NOMO-1 treated with DMSO at 0.1 percent for 48 hours (cell line): Measurements from ENCODE around the gene PHF20.
A peak's percentile ranks its signal among the peaks of the same experiment; 100 is the strongest.
"Not testable (repeated sequence)": the region's sequence is repeated elsewhere in the genome, so short reads cannot be mapped to it uniquely, and the experiment has no call there.

Experiments used
- DNase-seq: peaks from one replicate; lab custom pipeline; 2025; ENCODE audit not compliant: unreplicated experiment; lab: John Stamatoyannopoulos, UW

The PHF20 gene

GRCh38 chr20:35838205-35838604 is 66.4 kb downstream of the PHF20 start:
- DNase-seq = no peak

GRCh38 chr20:35839904-35840303 is 68.1 kb downstream of the PHF20 start:
- DNase-seq = peak; percentile 30

- no peak for DNase-seq
These were observed 68.6 kb downstream of the PHF20 start for GRCh38 chr20:35840421-35840820.

GRCh38 chr20:35842361-35842760 is 70.5 kb downstream of the PHF20 start:
- no peak for DNase-seq

GRCh38 chr20:35843894-35844293 is 72.1 kb downstream of the PHF20 start:
- DNase-seq = not testable (repeated sequence)

- DNase-seq = no peak
These were observed 73.7 kb downstream of the PHF20 start for GRCh38 chr20:35845561-35845960.

GRCh38 chr20:35849706-35850105 is 77.9 kb downstream of the PHF20 start:
- no peak for DNase-seq

- DNase-seq = not testable (repeated sequence)
These were observed 79.8 kb downstream of the PHF20 start for GRCh38 chr20:35851659-35852058.

- no peak for DNase-seq
These were observed 83.0 kb downstream of the PHF20 start for GRCh38 chr20:35854713-35855348.

GRCh38 chr20:35855641-35856040 is 83.8 kb downstream of the PHF20 start:
- DNase-seq = not testable (repeated sequence)

- DNase-seq = no peak
These were observed 85.1 kb downstream of the PHF20 start for GRCh38 chr20:35856866-35857265.

GRCh38 chr20:35866418-35867202 is 94.8 kb downstream of the PHF20 start:
- DNase-seq = no peak

- DNase-seq = no peak
These were observed 98.9 kb downstream of the PHF20 start for GRCh38 chr20:35870541-35871258.

- no peak for DNase-seq
These were observed 99.5 kb downstream of the PHF20 start for GRCh38 chr20:35871259-35871771.

- no peak for DNase-seq
These were observed 104.2 kb downstream of the PHF20 start for GRCh38 chr20:35876033-35876320.

- no peak for DNase-seq
These were observed 105.8 kb downstream of the PHF20 start for GRCh38 chr20:35877611-35878010.

- DNase-seq = no peak
These were observed 106.4 kb downstream of the PHF20 start for GRCh38 chr20:35878113-35878625.

GRCh38 chr20:35881676-35882075 is 109.9 kb downstream of the PHF20 start:
- DNase-seq = no peak

- not testable (repeated sequence) for DNase-seq
These were observed 110.8 kb downstream of the PHF20 start for GRCh38 chr20:35882427-35883161.

GRCh38 chr20:35883336-35883777 is 111.5 kb downstream of the PHF20 start:
- no peak for DNase-seq
